ENCODE results near the gene PRICKLE2.

DNA sequence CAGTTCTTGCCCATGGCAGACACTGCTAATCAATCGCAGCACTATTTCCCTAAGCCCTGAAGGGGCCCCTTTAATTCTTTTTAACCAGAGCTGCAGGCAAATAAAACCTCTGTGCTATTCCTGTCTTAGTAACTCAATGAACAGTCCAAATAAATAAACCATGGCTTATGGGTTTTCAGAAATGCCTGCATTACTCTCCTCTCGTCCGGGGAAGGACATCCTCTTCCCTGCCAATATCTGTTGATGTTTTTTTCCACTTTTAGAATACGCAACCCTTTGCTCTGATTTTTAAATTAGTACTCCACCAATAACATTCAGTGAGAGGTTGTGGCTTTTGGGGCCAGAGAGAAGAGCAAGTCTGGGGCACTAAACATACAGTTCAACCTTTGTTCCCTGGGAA is 35.2 kb upstream of the PRICKLE2 start:
- TF ChIP-seq, protein P1, sequence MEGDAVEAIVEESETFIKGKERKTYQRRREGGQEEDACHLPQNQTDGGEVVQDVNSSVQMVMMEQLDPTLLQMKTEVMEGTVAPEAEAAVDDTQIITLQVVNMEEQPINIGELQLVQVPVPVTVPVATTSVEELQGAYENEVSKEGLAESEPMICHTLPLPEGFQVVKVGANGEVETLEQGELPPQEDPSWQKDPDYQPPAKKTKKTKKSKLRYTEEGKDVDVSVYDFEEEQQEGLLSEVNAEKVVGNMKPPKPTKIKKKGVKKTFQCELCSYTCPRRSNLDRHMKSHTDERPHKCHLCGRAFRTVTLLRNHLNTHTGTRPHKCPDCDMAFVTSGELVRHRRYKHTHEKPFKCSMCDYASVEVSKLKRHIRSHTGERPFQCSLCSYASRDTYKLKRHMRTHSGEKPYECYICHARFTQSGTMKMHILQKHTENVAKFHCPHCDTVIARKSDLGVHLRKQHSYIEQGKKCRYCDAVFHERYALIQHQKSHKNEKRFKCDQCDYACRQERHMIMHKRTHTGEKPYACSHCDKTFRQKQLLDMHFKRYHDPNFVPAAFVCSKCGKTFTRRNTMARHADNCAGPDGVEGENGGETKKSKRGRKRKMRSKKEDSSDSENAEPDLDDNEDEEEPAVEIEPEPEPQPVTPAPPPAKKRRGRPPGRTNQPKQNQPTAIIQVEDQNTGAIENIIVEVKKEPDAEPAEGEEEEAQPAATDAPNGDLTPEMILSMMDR (IDR thresholded peaks at IDR 0.05): no peak
- TF ChIP-seq POLR2A (IDR thresholded peaks at IDR 0.05): no peak

Data from body of pancreas (tissue), 4 donors.